ENCODE results near the gene IRS2. TPM values are rescaled to one million over a fixed set of nuclear protein-coding genes. Genes with fewer than 3 reads are reported as not detected.

The IRS2 gene
- total RNA-seq, 1 experiment from 2014 or later, result 9.2 TPM

- H4K20me1 ChIP-seq (ENCODE audit: insufficient read depth), result no peaks in the 10 kb centered on the region
- ChIA-PET RAD21 (ENCODE audit: low non-redundant PET in 1 of 2, low total read pairs in 2 of 2, uncharacterized antibody in 2 of 2, unreplicated experiment in 2 of 2) (no interaction called here), POLR2A (no interaction called here), CTCF (no interaction called here)
- no peak overlapping the region for H3K4me2 ChIP-seq (ENCODE audit: low read length)
- BruUV-seq (replicated peaks), result no TSS peak
- no peak for ATAC-seq
- TF ChIP-seq EGR1 (IDR thresholded peaks at IDR 0.05; ENCODE audit: low read depth), result no peak
- TF ChIP-seq, protein P1, sequence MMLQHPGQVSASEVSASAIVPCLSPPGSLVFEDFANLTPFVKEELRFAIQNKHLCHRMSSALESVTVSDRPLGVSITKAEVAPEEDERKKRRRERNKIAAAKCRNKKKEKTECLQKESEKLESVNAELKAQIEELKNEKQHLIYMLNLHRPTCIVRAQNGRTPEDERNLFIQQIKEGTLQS (IDR thresholded peaks at IDR 0.05), result no peak
- no peak for TF ChIP-seq POLR2AphosphoS5 (IDR thresholded peaks at IDR 0.05; ENCODE audit: low read depth, low read length)
- no peak for TF ChIP-seq EZH2 (IDR thresholded peaks at IDR 0.05)
- no peak for TF ChIP-seq ZFX (IDR thresholded peaks at IDR 0.05)
- TF ChIP-seq, protein P2, sequence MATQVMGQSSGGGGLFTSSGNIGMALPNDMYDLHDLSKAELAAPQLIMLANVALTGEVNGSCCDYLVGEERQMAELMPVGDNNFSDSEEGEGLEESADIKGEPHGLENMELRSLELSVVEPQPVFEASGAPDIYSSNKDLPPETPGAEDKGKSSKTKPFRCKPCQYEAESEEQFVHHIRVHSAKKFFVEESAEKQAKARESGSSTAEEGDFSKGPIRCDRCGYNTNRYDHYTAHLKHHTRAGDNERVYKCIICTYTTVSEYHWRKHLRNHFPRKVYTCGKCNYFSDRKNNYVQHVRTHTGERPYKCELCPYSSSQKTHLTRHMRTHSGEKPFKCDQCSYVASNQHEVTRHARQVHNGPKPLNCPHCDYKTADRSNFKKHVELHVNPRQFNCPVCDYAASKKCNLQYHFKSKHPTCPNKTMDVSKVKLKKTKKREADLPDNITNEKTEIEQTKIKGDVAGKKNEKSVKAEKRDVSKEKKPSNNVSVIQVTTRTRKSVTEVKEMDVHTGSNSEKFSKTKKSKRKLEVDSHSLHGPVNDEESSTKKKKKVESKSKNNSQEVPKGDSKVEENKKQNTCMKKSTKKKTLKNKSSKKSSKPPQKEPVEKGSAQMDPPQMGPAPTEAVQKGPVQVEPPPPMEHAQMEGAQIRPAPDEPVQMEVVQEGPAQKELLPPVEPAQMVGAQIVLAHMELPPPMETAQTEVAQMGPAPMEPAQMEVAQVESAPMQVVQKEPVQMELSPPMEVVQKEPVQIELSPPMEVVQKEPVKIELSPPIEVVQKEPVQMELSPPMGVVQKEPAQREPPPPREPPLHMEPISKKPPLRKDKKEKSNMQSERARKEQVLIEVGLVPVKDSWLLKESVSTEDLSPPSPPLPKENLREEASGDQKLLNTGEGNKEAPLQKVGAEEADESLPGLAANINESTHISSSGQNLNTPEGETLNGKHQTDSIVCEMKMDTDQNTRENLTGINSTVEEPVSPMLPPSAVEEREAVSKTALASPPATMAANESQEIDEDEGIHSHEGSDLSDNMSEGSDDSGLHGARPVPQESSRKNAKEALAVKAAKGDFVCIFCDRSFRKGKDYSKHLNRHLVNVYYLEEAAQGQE (IDR thresholded peaks at IDR 0.05; ENCODE audit: low read depth), result no peak
- no peak for TF ChIP-seq TCF7L2 (IDR thresholded peaks at IDR 0.05; ENCODE audit: borderline replicate concordance, extremely low read depth, insufficient read depth, insufficient read length)
- H2AFZ ChIP-seq (ENCODE audit: low read depth, low read length, poor library complexity, severe bottlenecking), result no peak overlapping the region
- H3K9me2 ChIP-seq (ENCODE audit: insufficient read depth), result no peaks in the 10 kb centered on the region
- H3K4me3 ChIP-seq (replicated peaks in 1 of 2; ENCODE audit: low read depth in 1 of 2, low read length in 2 of 2), result no peak overlapping the region
- intact Hi-C loops (cut with micrococcal nuclease), result no loop called here
- H3K27ac ChIP-seq (ENCODE audit: low read depth, low read length), result no peak overlapping the region
- H3K27me3 ChIP-seq (ENCODE audit: insufficient read depth, low read length), result no peaks in the 10 kb centered on the region
- H3K9ac ChIP-seq (ENCODE audit: low read length), result no peak overlapping the region
- H3K79me2 ChIP-seq (ENCODE audit: insufficient read depth, low read length), result no peaks in the 10 kb centered on the region
- no peak for DNase-seq (ENCODE audit: low read depth, low spot score)
- H3K4me1 ChIP-seq (ENCODE audit: control insufficient read depth in 1 of 2, insufficient read depth in 2 of 2, low read length in 2 of 2), result peaks cover 0 to 3% of the 10 kb centered on the region in 2 experiments; a peak in 1 of 4 replicates
- no peaks in the 10 kb centered on the region for H3K36me3 ChIP-seq (ENCODE audit: control insufficient read depth in 1 of 2, insufficient read depth in 2 of 2, low read length in 2 of 2)
- H3K9me3 ChIP-seq (ENCODE audit: control insufficient read depth in 1 of 2, insufficient read depth in 1 of 2, low read depth in 1 of 2, low read length in 2 of 2), result no peaks in the 10 kb centered on the region
Observed at GRCh38 chr13:109703250-109703649, 83.1 kb downstream of the IRS2 start.
